ENCODE measurements around the gene NRROS.
A peak's percentile ranks its signal among the peaks of the same experiment; 100 is the strongest.

NRROS gene

GRCh38 chr3:196645897-196646665 lies 6.6 kb downstream of the NRROS start:
- FAIRE-seq (no peak), DNase-seq (ENCODE audit: insufficient read length, low spot score) (no peak)

DNA sequence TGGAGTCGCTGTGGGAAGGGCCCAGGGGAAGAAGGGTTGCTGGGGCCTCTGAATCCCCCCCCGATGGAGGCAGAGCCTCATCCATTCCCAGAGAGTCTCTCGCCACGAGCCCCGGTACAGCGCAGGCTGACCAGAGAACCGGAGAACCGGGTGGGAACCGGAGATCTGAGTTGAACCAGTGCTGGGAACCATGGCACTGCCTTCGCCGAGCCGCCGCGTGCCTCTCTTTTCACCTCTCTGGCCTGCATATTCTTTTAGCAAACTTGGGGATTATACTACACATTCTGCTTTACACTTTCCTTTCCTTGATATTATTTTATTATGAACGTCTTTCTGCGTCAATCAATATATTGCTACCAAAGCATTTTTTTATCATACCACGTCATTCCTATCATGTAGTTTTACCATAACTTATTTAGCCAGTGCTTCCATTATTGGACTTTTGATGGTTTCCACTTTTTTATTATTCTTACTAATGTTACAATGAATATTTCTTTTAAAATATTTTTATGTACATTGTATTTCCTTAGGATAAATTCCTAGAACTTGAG lies 7.2 kb downstream of the NRROS start:
- DNase-seq (ENCODE audit: insufficient read length, low spot score) (no peak), FAIRE-seq (no peak)

DNA sequence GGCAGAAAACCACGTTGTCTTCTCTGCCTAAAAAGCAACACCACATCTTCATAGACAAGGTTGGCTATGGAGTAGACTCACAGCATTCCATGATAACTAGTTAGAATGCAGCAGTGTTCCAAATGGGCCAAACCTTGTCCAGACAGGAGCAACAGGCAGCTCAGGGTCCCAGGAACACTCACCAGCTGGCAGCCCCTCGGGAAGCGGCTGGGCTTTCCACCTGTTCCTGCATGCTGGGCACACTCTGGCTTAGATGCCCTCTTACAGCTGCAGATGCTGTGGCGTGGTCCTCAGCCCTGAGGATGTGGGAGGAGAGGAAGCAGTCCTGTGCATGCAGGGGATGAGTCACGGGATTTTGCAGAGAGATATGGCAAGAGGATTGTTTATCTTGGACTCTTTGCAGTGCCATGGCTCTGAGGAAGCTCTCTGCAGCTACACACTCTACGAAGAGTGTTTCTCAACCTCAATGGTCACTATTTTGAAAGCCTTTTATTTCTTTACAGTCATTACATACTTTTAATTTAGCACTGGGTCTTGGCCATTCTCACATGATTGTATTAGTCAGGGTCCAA lies 11.3 kb downstream of the NRROS start:
- FAIRE-seq, result no peak

DNA sequence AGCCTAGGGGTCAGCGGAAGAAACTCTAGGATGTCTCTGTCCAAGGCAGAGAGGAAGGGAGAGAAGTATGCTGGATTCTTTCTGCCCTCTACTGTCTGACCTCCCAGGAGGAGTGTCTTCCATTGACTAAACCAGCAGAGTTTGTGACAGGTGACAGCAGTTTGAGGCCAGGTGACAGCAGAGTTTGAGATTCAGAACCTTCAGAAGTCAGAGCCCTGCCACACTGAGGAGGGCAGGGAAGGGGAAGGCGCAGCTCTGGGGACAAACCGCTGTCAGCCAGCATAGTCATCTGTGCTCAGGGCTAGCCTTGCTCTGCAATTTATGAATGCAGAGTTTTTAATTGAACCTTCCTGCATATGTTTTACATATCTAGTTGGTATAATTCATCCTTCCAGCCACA lies 12.3 kb downstream of the NRROS start:
- FAIRE-seq (no peak), DNase-seq (ENCODE audit: insufficient read length, low spot score) (no peak)

More for the DNA sequence above, 11.3 kb downstream of the NRROS start:
- no peak for DNase-seq (ENCODE audit: insufficient read length, low spot score)

GRCh38 chr3:196652961-196653795 lies 13.7 kb downstream of the NRROS start:
- no peak for FAIRE-seq
- no peak for DNase-seq (ENCODE audit: insufficient read length, low spot score)

GRCh38 chr3:196654006-196654734 lies 14.7 kb downstream of the NRROS start:
- no peak for FAIRE-seq
- DNase-seq (ENCODE audit: insufficient read length, low spot score), result no peak

- DNase-seq (ENCODE audit: insufficient read length, low spot score), result no peak
These were observed 15.2 kb downstream of the NRROS start for GRCh38 chr3:196654735-196655090.

DNA sequence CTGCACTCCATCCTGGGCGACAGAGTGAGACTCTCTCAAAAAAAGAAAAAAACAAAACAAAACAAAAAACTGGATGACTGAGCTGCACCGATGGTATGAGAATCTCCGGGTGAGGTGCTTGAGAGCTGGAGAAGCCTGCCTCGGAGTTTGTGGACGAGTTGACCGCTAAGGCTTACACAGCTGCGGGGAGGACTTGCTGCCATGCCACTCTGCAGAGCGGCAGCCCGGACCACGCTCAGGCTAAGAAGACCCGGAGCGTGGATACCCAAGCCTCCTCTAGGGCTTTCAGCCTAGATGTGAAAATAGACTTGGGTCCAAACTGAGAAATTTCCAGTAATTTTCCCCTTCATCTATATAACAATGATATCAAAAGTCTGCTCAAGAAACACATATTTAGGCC lies 16.0 kb downstream of the NRROS start:
- FAIRE-seq, result no peak

More at GRCh38 chr3:196654735-196655090, 15.2 kb downstream of the NRROS start:
- no peak for FAIRE-seq

DNA sequence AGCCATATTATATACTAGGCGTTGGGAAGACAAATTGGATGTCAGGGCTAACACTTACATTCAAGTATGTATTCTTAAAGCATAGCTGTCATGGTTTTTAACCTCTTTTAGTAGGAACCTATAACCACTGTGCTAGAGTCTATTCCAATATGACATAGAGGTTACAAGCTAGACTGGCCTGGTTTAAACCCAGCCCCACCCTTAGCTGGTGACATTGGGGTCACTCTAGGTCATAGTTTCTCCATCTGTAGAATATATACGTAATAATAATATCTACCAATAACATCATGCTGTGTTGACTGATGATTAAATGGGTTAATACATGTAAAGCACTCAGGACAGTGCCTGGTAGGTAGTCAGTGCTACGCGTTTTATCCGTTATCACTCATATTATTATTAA lies 16.7 kb downstream of the NRROS start:
- FAIRE-seq, result no peak

More for the DNA sequence above, 16.0 kb downstream of the NRROS start:
- DNase-seq (ENCODE audit: insufficient read length, low spot score), result no peak

DNA sequence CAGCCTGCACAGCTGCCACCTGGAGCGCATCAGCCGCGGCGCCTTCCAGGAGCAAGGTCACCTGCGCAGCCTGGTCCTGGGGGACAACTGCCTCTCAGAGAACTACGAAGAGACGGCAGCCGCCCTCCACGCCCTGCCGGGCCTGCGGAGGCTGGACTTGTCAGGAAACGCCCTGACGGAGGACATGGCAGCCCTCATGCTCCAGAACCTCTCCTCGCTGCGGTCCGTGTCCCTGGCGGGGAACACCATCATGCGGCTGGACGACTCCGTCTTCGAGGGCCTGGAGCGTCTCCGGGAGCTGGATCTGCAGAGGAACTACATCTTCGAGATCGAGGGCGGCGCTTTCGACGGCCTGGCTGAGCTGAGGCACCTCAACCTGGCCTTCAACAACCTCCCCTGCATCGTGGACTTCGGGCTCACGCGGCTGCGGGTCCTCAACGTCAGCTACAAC lies 20.4 kb downstream of the NRROS start:
- no peak for FAIRE-seq

More for the DNA sequence above, 16.7 kb downstream of the NRROS start:
- DNase-seq (ENCODE audit: insufficient read length, low spot score), result no peak

GRCh38 chr3:196660381-196661166 lies 21.1 kb downstream of the NRROS start:
- no peak for DNase-seq (ENCODE audit: insufficient read length, low spot score)
- FAIRE-seq, result no peak

More for the DNA sequence above, 20.4 kb downstream of the NRROS start:
- DNase-seq (ENCODE audit: insufficient read length, low spot score), result no peak

GRCh38 chr3:196661400-196661799 lies 21.9 kb downstream of the NRROS start:
- FAIRE-seq, result no peak
- no peak for DNase-seq (ENCODE audit: insufficient read length, low spot score)

- DNase-seq (ENCODE audit: insufficient read length, low spot score), result no peak
- no peak for FAIRE-seq
These were observed 22.5 kb downstream of the NRROS start for GRCh38 chr3:196662033-196662432.

GRCh38 chr3:196662711-196663571 lies 23.4 kb downstream of the NRROS start:
- FAIRE-seq, result no peak
- DNase-seq (ENCODE audit: insufficient read length, low spot score), result no peak

GRCh38 chr3:196666001-196666867 lies 26.7 kb downstream of the NRROS start:
- FAIRE-seq (no peak), DNase-seq (ENCODE audit: insufficient read length, low spot score) (no peak)

- FAIRE-seq, result no peak
These were observed 27.7 kb downstream of the NRROS start for GRCh38 chr3:196667056-196667825.

GRCh38 chr3:196670339-196670738 lies 30.8 kb downstream of the NRROS start:
- DNase-seq (ENCODE audit: insufficient read length, low spot score) (no peak), FAIRE-seq (peak; percentile 54)

More at GRCh38 chr3:196667056-196667825, 27.7 kb downstream of the NRROS start:
- no peak for DNase-seq (ENCODE audit: insufficient read length, low spot score)

Measured in GM19239 (cell line).